ENCODE measurements around the gene SYTL2.

DNA sequence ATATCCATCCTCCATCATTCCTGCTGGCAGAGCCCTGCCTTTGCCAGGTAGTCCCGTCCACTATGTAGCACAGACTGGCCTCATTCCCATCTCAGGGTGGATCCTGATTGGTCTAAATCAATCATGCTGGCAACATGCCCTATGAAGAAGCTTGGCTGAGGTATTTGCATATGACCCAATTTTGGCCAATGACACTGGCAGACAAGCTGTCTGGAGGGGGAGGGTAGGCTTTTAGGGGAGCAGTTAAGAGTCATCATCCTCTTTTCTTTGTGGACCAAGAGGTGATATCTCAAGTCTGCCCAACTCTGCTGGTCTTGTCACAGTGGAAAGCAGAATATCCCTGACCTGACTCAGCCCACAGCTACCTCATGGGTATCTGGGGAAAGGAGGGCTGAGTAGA lies 130.0 kb downstream of the SYTL2 start:
- TF ChIP-seq POLR2AphosphoS5 (IDR thresholded peaks at IDR 0.05; ENCODE audit: insufficient read depth in 1 of 2, low read depth in 1 of 2) (no peak), CTCF (IDR thresholded peaks at IDR 0.05) (no peak), POLR2A (IDR thresholded peaks at IDR 0.05) (no peak)

Data from vagina (tissue), 2 donors.